HTR-8/SVneo (cell line): ENCODE data around the gene FARSA.
"Not testable (repeated sequence)": the region's sequence is repeated elsewhere in the genome, so short reads cannot be mapped to it uniquely, and the experiment has no call there.

Experiments
- DNase-seq: peaks from one replicate; pipeline ENCODE4 v3.0.0; 2011; ENCODE audit warnings: low spot score, mixed read lengths; ENCODE audit not compliant: insufficient read length
- FAIRE-seq: peaks from 2 replicates; lab custom pipeline; 2011; peaks lifted over from hg19 to GRCh38; lab: Jason Lieb, UNC

The FARSA gene

GRCh38 chr19:12933287-12934072 lies at the start of gene FARSA:
TSS of gene FARSA (minus strand) at chr19:12933711. CDS start at chr19:12933696, 15 bp downstream.
- DNase-seq (peak; percentile 93), FAIRE-seq (peak; percentile 96)

- FAIRE-seq (no peak), DNase-seq (no peak)
These were observed 49.6 kb upstream of the FARSA start for GRCh38 chr19:12983091-12983490.

- FAIRE-seq (no peak), DNase-seq (no peak)
These were observed 49.1 kb upstream of the FARSA start for GRCh38 chr19:12982648-12983047.

- FAIRE-seq (no peak), DNase-seq (no peak)
These were observed 46.5 kb upstream of the FARSA start for GRCh38 chr19:12979974-12980373.

- not testable (repeated sequence) for FAIRE-seq
These were observed 42.6 kb upstream of the FARSA start for GRCh38 chr19:12976109-12976508.

GRCh38 chr19:12975221-12975741 lies 41.8 kb upstream of the FARSA start:
- FAIRE-seq (no peak), DNase-seq (no peak)

More at GRCh38 chr19:12976109-12976508, 42.6 kb upstream of the FARSA start:
- not testable (repeated sequence) for DNase-seq

- DNase-seq (no peak), FAIRE-seq (no peak)
These were observed 41.0 kb upstream of the FARSA start for GRCh38 chr19:12974301-12975220.

- FAIRE-seq (no peak), DNase-seq (no peak)
These were observed 39.7 kb upstream of the FARSA start for GRCh38 chr19:12973236-12973635.

- DNase-seq, result no peak
- FAIRE-seq, result no peak
These were observed 36.7 kb upstream of the FARSA start for GRCh38 chr19:12970070-12970820.

GRCh38 chr19:12969292-12969988 lies 35.9 kb upstream of the FARSA start, which contains the start of gene DAND5:
TSS of gene DAND5 (plus strand) at chr19:12969576. CDS start at chr19:12969661, 85 bp downstream.
- DNase-seq (no peak), FAIRE-seq (no peak)

GRCh38 chr19:12967907-12968306 lies 34.4 kb upstream of the FARSA start:
- DNase-seq, result no peak
- no peak for FAIRE-seq

- no peak for DNase-seq
- FAIRE-seq, result no peak
These were observed 32.3 kb upstream of the FARSA start for GRCh38 chr19:12965812-12966135.

GRCh38 chr19:12965017-12965811 lies 31.7 kb upstream of the FARSA start:
- peak; percentile 85 for DNase-seq
- peak; percentile 76 for FAIRE-seq

- DNase-seq (no peak), FAIRE-seq (no peak)
These were observed 26.0 kb upstream of the FARSA start for GRCh38 chr19:12959481-12959880.

GRCh38 chr19:12957389-12957952 lies 24.0 kb upstream of the FARSA start:
- not testable (repeated sequence) for FAIRE-seq, DNase-seq

GRCh38 chr19:12956446-12957388 lies 23.2 kb upstream of the FARSA start, which contains the start of gene GADD45GIP1:
TSS of gene GADD45GIP1 (minus strand) at chr19:12957223. CDS start at chr19:12957212, 11 bp downstream.
- DNase-seq (peak; percentile 87), FAIRE-seq (peak; percentile 60)

- no peak for DNase-seq
- FAIRE-seq, result no peak
These were observed 22.5 kb upstream of the FARSA start for GRCh38 chr19:12955996-12956395.
